ENCODE data around the gene TAAR9. TPM values are rescaled to one million over a fixed set of nuclear protein-coding genes. Genes with fewer than 3 reads are reported as not detected.
A peak's percentile ranks its signal among the peaks of the same experiment; 100 is the strongest.

TAAR9 gene
- total RNA-seq, 2 donors from 2014 or later: not detected

- no peaks in the 10 kb centered on the region for H3K9me3 ChIP-seq (ENCODE audit: control insufficient read depth, low read length, poor library complexity, severe bottlenecking)
- ATAC-seq (no peak), DNase-seq (no peak)
- Mint-ChIP-seq H3K4me1 (peaks cover 49% of the 10 kb centered on the region), H3K27me3 (no peaks in the 10 kb centered on the region), H3K36me3 (ENCODE audit: low read depth) (peaks cover 3% of the 10 kb centered on the region), H3K4me3 (peak overlapping the region; percentile 12), H3K27ac (no peak overlapping the region)
These were observed 31.6 kb upstream of the TAAR9 start for GRCh38 chr6:132506461-132506860.

DNA sequence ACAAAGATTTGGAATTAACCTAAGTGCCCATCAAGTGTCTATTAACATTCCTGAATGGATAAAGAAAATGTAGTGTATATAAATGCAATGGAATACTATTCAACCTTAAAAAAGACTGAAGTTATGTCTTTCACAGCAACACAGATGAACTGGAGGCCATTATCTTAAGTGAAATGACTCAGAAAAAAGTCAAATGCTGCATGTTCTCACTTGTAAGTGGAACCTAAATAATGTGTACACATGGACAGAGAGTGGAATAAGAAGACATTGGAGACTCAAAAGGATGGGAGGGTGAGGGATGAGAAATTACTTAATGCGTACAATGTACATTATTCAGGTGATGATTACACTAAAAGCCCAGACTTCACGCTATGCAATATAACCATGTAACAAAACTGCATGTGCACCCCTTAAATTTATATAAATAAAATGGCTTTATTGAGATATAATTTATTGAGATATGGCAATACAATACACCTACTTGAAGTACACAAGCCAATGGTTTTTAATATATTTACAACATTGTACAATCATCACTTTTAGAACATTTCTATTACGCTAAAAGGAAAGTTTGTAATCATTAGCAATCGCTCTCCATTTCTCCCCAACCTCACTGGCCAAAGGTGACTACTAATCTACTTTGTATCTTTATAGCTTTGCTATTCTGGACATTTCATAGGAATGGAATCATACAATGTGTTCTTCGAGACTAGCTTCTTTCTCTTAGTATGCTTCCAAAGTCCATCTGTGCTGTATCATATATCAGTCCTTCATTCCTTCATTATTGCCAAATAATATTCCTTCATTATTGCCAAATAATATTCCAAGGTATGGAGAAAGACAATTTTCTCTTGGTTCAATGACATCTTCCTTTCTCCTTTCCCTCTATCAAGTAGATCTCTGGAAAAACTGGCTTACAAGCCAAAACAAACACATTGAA is 30.9 kb upstream of the TAAR9 start:
- Mint-ChIP-seq H3K4me1 (peaks cover 50% of the 10 kb centered on the region), H3K27me3 (no peaks in the 10 kb centered on the region)
- ATAC-seq: no peak

GRCh38 chr6:132511210-132511830 is 26.8 kb upstream of the TAAR9 start:
- H3K4me3 Mint-ChIP-seq: peak overlapping the region; percentile 98
- no peak for ATAC-seq
- no peaks in the 10 kb centered on the region for H3K9me3 ChIP-seq (ENCODE audit: control insufficient read depth, low read length, poor library complexity, severe bottlenecking)
- peaks cover 4% of the 10 kb centered on the region for H3K36me3 Mint-ChIP-seq (ENCODE audit: low read depth)
- H3K27me3 Mint-ChIP-seq: no peaks in the 10 kb centered on the region
- DNase-seq: no peak
- H3K27ac Mint-ChIP-seq: no peak overlapping the region
- H3K4me1 Mint-ChIP-seq: peaks cover 43% of the 10 kb centered on the region

More for the DNA sequence above, 30.9 kb upstream of the TAAR9 start:
- H3K9me3 ChIP-seq (ENCODE audit: control insufficient read depth, low read length, poor library complexity, severe bottlenecking): no peaks in the 10 kb centered on the region
- DNase-seq: no peak
- H3K27ac Mint-ChIP-seq: no peak overlapping the region
- no peak overlapping the region for H3K4me3 Mint-ChIP-seq
- peaks cover 2% of the 10 kb centered on the region for H3K36me3 Mint-ChIP-seq (ENCODE audit: low read depth)

DNA sequence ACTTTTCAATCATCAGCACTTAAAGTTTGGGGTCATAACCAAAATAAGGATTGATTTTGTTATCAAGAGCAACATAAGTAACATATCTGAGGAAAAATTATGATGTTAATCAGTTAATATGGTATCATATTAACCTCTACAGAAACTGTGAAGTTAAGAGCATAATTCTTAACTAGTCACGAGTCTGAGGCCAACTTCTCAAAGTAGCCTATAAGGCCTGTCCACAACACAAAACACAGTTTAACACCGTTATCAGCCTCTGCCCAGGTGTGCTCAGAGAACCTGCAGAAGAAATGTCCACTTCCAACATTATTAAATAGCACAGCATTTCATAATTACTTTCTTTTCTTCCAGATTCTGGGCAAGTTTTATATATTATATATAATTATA is 26.3 kb upstream of the TAAR9 start:
- peak overlapping the region; percentile 98 for H3K4me3 Mint-ChIP-seq
- peaks cover 38% of the 10 kb centered on the region for H3K4me1 Mint-ChIP-seq
- ATAC-seq (no peak), DNase-seq (no peak)
- H3K36me3 Mint-ChIP-seq (ENCODE audit: low read depth): peaks cover 4% of the 10 kb centered on the region
- H3K9me3 ChIP-seq (ENCODE audit: control insufficient read depth, low read length, poor library complexity, severe bottlenecking): no peaks in the 10 kb centered on the region
- no peaks in the 10 kb centered on the region for H3K27me3 Mint-ChIP-seq
- no peak overlapping the region for H3K27ac Mint-ChIP-seq

- no peaks in the 10 kb centered on the region for H3K27me3 Mint-ChIP-seq
- no peak overlapping the region for H3K27ac Mint-ChIP-seq
These were observed 25.8 kb upstream of the TAAR9 start for GRCh38 chr6:132512342-132512637.

DNA sequence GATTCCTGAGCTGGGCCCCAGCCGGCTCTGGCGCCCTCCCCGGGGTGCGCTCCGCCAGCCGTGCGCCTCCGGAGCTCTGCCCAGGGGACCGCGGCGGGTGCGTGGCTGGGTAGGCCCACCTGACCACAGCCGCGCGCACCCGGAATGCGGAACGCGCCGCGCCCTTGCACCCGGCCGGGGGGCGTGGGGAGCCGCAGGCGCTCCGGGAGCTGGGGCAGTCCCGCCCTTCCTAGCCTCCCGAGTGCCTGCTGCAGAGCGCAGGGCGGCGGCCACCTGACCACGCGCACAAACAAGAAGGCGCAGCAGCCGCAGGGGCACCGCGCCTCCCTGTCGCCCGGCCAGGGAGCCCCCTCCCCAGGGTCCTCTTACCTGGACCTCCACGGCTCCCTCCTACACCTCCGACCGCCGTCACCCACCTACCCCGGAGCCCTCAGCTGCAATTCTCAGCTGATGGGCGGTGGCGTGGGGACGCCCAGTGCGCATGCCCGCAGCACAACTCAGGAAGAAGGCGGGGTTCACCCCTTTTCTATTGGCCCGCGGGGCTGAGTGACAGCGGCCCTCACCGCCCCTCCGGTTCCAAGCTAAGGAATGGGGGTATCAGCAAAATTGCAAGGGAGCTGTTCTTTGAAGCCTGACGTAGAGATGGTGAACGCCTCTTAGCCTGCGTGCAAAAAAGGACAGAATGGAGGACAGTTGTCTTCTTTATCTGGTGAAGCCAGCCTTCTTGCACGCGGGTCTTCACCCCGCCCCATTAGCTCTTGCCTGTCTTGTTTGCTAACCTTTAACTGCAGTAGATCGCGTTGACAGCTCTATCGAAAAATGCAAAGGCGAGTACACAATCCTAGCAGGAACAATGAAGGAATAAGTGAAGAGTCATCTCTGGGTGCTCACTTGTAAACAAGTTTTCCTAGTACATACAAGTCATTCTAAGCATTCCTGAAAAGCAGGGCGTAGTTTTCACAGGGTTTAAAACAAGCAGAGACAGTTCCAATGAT is 25.1 kb upstream of the TAAR9 start, which contains the start of gene STX7:
Gene STX7 (minus strand): TSS at position 479 of the 995 bp plus-strand sequence. CDS start 9,586 bp downstream, outside the sequence.
- Mint-ChIP-seq H3K4me3 (peak within 1 kb of the TSS; percentile 98), H3K36me3 (ENCODE audit: low read depth) (peaks cover 2% of the 10 kb centered on the region)

More at GRCh38 chr6:132512342-132512637, 25.8 kb upstream of the TAAR9 start:
- peak overlapping the region; percentile 98 for H3K4me3 Mint-ChIP-seq
- H3K36me3 Mint-ChIP-seq (ENCODE audit: low read depth): peaks cover 4% of the 10 kb centered on the region
- no peaks in the 10 kb centered on the region for H3K9me3 ChIP-seq (ENCODE audit: control insufficient read depth, low read length, poor library complexity, severe bottlenecking)
- DNase-seq (no peak), ATAC-seq (no peak)
- peaks cover 37% of the 10 kb centered on the region for H3K4me1 Mint-ChIP-seq

GRCh38 chr6:132513831-132514545 is 24.1 kb upstream of the TAAR9 start:
- peak overlapping the region; percentile 98 for H3K4me3 Mint-ChIP-seq
- peaks cover 4% of the 10 kb centered on the region for H3K27me3 Mint-ChIP-seq
- ATAC-seq (no peak), DNase-seq (no peak)
- H3K36me3 Mint-ChIP-seq (ENCODE audit: low read depth): peaks cover 2% of the 10 kb centered on the region
- no peaks in the 10 kb centered on the region for H3K9me3 ChIP-seq (ENCODE audit: control insufficient read depth, low read length, poor library complexity, severe bottlenecking)
- H3K4me1 Mint-ChIP-seq: peaks cover 23% of the 10 kb centered on the region
- H3K27ac Mint-ChIP-seq: no peak overlapping the region

More for the DNA sequence above, 25.1 kb upstream of the TAAR9 start, which contains the start of gene STX7:
- no peaks in the 10 kb centered on the region for H3K9me3 ChIP-seq (ENCODE audit: control insufficient read depth, low read length, poor library complexity, severe bottlenecking)
- Mint-ChIP-seq H3K4me1 (peaks cover 30% of the 10 kb centered on the region), H3K27ac (no peak within 1 kb of the TSS), H3K27me3 (no peaks in the 10 kb centered on the region)
- peak; percentile 93 for ATAC-seq
- peak; percentile 75 to 78 (median 76) for DNase-seq

DNA sequence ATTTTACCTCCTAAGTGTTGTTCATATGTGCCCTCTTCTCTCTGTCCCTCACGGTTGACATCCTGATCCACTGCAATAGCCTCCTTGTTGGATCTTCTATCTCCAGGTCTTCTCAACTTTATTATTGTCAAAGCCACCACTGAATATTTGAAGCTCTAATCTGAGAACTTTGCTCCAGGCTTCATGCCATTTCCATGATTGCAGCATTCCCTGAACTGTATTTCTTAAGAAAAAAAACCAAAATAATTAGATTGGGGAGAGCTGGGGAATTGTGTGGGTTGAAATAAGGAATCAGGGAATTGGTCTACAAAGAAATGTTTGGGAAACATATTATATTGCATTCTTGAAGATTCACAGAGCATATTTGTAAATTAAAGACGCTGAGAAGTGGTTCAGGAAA is 22.7 kb upstream of the TAAR9 start:
- Mint-ChIP-seq H3K4me3 (no peak overlapping the region), H3K27ac (no peak overlapping the region), H3K27me3 (peaks cover 9% of the 10 kb centered on the region), H3K4me1 (peaks cover 20% of the 10 kb centered on the region), H3K36me3 (ENCODE audit: low read depth) (peaks cover 2% of the 10 kb centered on the region)
- no peak for DNase-seq
- no peaks in the 10 kb centered on the region for H3K9me3 ChIP-seq (ENCODE audit: control insufficient read depth, low read length, poor library complexity, severe bottlenecking)
- no peak for ATAC-seq

- H3K27ac Mint-ChIP-seq: no peak overlapping the region
- H3K9me3 ChIP-seq (ENCODE audit: control insufficient read depth, low read length, poor library complexity, severe bottlenecking): no peaks in the 10 kb centered on the region
- H3K4me1 Mint-ChIP-seq: no peaks in the 10 kb centered on the region
- ATAC-seq (no peak), DNase-seq (no peak)
- H3K4me3 Mint-ChIP-seq: no peak overlapping the region
- H3K36me3 Mint-ChIP-seq (ENCODE audit: low read depth): no peaks in the 10 kb centered on the region
- peaks cover 41% of the 10 kb centered on the region for H3K27me3 Mint-ChIP-seq
These were observed 17.1 kb upstream of the TAAR9 start for GRCh38 chr6:132520953-132521352.

GRCh38 chr6:132524646-132525045 is 13.4 kb upstream of the TAAR9 start:
- H3K27me3 Mint-ChIP-seq: peaks cover 58% of the 10 kb centered on the region

DNA sequence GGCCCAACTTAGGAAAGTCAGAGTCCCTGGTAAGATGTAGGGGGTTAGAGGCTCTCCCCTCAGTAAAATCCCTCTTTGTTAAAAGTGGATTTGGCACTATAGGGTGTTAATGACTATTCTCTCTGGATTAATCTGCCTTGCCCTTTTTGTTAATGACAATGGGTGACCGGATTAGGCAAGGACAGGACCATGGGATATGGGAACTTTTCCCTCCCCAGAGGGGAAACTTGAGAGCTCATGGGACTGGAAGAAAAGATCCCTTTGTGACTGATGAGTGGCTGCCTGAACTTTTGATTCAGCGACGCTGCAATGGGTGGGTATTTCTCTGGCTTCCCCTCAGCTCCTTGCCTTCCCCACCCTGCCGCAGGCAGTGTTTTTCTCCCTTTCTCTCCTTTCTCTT is 12.2 kb upstream of the TAAR9 start:
- DNase-seq (no peak), ATAC-seq (no peak)
- H3K4me1 Mint-ChIP-seq: no peaks in the 10 kb centered on the region
- H3K36me3 Mint-ChIP-seq (ENCODE audit: low read depth): no peaks in the 10 kb centered on the region
- peaks cover 49% of the 10 kb centered on the region for H3K27me3 Mint-ChIP-seq
- H3K27ac Mint-ChIP-seq: no peak overlapping the region
- no peaks in the 10 kb centered on the region for H3K9me3 ChIP-seq (ENCODE audit: control insufficient read depth, low read length, poor library complexity, severe bottlenecking)
- H3K4me3 Mint-ChIP-seq: no peak overlapping the region

More at GRCh38 chr6:132524646-132525045, 13.4 kb upstream of the TAAR9 start:
- ATAC-seq (no peak), DNase-seq (no peak)
- H3K4me3 Mint-ChIP-seq: no peak overlapping the region
- no peaks in the 10 kb centered on the region for H3K9me3 ChIP-seq (ENCODE audit: control insufficient read depth, low read length, poor library complexity, severe bottlenecking)
- H3K36me3 Mint-ChIP-seq (ENCODE audit: low read depth): no peaks in the 10 kb centered on the region
- no peaks in the 10 kb centered on the region for H3K4me1 Mint-ChIP-seq
- no peak overlapping the region for H3K27ac Mint-ChIP-seq

DNA sequence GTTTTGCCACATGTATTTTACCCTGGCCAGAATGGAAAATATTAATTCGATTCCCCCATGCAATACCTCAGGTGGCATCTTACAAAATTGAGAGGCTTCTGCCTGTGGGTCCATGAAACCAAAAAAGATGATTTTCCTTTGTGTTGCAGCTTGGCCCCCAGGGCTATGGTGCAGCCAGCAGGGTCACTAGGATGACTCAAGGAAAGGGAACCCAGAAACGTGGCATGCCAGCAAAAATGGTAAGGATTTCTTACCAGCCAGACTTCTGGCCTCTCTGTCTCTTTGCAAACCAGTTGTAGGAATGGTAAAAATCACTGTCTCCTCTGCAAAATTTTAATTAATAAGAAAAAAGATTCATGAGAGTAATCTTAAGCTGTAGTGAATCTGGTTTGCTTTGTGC is 11.6 kb upstream of the TAAR9 start:
- Mint-ChIP-seq H3K27me3 (peaks cover 48% of the 10 kb centered on the region), H3K27ac (no peak overlapping the region), H3K4me1 (no peaks in the 10 kb centered on the region), H3K36me3 (ENCODE audit: low read depth) (no peaks in the 10 kb centered on the region), H3K4me3 (no peak overlapping the region)
- DNase-seq (no peak), ATAC-seq (no peak)
- H3K9me3 ChIP-seq (ENCODE audit: control insufficient read depth, low read length, poor library complexity, severe bottlenecking): no peaks in the 10 kb centered on the region

All from T-helper 17 cell (primary cell).